CD4-positive, alpha-beta T cell treated with Interleukin-10 for 1 hour (primary cell): ENCODE results near the gene NMT2.

Experiments used
- DNase-seq: peaks from one replicate; pipeline ENCODE4 v3.0.0-alpha.2; 2020

The NMT2 gene

DNA sequence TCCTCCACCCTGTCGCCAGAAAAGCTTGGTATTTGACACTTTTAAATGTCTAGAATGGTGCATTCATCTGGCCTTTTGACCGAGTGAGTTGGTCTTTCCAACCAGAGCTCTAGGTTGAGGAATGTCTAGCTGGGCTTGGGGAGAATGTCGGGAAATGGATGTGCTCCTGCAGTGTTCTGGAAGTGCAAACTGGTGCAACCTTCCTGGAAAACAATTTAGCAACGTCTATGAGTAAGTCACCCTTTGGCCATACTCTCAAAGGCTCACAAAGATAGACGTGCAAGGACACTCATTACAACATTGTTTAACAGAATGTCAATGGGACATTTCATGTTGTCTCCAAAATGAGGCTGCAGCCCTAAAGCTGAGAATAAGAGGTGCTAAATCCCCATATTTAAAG is 12.2 kb upstream of the NMT2 start:
- no peak for DNase-seq

DNA sequence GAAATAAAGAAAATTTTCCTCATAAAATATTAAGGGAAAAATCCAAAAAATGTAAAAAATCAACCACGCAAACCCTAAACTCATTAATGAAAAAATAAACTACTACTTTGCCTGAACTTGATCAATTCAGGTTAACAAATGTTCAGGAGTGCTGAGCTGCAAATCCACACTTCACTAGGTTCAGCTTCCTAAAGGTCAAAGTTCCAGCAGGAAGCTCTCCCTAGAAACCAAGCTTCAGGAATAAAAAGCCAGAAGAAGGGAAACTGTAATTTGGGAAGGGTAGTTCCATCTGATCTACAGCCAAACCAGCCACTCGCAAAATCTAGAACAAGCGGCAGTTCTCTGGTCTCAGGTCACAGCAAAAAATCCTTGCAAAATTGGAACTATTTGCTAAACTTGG is 7.8 kb upstream of the NMT2 start:
- no peak for DNase-seq

DNA sequence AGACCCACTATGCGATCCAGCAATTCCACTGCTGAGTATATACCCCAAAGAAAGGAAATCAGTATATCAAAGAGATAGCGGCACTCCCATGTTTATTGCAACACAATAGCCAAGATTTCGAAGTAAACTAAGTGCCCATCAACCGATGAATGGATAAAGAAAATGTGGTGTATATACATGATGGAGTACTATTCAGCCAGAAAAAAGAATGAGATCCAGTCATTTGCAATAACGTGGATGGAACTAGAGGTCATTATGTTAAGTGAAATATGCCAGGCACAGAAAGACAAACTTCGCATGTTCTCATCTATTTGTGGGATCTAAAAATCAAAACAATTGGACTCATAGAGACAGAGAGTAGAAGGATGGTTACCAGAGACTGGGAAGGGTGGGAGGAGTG is 7.1 kb upstream of the NMT2 start:
- no peak for DNase-seq

DNA sequence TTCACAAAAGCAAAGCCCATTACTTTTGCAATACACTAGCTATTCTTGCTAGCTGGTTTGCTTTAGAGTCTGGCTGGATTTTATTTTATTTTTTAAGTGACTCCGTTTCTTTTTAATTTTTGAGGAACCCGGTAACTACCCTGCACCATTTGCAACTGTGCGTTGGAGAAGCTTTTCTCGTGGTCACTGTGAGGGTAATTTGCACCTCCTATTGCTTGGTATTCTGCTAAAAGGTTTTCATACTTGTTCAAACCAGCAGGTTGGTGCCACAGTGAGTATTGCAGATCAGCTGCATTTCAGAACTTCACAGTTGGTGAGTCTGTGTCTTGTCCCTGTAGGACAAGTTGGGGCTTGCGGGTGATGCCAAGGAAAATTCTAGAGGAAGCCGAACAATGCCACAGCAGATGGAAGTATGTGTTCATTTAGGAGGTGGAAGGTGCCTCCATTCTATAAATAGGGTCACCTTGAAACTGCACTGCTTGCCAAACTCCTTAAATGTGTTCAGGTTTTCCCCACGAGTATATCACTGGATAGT is 3.9 kb upstream of the NMT2 start:
- no peak for DNase-seq

DNA sequence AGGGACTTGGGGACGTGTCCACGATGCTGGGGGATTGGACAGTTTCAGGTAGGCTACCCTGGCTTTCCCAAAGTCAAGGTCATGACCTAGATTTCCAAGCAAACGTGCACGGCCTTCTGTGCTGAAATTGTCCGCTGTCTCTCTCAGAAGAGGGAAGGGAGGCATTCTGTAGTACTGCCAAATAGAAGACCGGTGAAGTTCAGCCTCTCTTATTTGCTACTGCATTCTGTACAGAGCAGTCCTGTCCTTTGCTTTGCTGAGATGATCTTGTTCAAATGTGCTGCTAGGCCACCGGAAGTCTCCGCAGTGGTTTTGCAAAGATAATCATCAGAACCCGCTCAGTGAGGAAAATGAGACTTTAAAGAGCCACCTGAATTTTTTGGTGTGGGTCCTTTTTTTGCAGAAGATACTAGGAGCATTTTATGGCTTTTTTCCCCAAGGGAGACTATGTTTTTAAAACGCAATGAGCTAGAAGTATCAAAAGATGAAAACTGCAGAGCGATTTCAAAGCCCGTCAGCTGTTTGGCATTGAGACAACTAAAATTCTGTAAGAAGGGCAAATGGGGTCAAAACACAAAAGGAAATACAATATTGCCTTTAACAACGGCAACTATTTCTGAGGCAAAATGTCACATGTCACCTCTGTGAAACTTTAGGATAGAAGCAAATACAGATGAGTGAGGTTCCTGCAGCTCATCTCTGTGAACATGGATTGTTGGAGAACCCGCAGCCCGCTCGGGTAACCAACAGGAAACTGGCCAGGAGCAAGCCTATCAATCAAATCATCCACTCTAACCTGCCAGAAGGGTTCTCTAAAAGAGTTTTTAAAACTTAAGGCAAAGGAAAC is 1.3 kb upstream of the NMT2 start:
- DNase-seq, result peak; percentile 71

DNA sequence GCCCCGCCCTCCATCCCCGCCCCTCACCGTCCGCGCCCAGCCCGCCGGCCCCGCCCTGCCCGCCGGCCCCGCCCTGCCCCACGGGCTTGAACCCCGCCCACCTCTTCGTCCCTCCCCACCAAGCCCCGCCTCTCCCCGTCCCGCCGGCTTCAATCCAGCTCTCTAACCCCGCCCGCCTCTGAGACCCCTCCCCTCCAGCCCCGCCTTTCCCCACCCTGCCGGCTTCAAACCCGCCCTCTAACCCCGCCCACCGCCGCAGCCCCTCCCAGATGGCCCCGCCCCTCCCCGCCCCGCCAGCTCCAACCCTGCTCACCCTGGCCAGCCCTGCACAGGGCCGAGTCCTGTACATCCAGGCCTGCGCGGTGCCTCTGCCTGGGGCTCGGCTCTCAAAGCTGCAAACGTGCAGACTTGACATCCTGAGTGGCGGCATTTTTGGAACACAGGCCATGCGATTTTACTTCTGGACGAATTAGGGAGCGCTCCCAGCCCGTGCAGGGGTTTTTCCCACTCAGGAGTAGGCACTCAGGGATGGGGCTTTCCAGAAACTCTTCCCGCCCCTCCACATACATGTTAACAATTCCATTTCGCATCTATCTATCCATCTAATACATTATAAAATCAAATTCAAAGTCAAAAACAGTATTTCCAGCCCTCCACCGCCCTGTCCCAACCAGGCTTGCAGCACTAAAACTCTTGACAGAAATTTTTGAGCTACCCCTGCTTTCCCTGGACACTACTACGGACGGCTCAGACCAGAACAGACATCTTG is 477 bp upstream of the NMT2 start:
- peak; percentile 95 for DNase-seq

DNA sequence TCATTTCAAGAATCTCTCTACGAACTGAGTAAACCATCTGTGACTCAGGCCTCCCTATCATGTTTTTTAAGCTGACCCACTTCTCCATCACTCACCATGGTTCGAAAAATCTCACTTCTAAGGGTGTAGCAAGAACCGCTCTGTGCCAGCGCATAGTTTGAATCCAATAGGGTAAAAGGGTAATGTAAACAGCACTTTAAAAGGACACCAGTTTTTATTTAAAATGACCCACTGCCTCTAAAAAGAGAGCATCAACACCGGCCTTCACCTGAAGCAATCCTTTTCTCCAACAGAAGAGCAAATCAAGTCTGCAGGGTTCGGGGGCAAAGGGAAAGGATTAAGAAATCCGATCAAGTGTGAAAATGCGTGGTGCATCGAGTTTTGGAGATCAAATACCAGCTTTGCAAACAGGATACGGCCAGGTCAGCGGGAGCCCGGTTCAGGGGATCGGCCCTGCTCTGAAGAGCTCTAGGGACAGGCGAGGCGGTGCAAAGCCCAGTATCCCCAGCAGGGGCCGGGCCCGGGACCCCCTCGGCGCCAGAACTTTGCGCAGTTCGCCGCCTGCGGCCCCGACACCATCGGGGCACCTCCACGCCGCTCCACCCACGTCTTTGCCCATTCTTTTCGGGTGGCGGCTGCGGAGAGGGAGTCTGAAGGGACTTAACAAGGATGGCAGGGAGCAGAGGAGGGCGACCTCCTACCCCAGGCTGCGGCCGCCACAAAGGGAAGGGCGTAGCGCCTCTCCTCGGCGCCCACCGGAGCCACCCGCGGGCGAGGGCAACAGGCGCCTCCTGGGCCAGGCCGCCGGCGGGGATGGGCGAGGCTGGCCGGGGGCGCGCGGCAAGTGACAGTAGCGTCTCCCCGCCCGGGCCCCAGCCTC is 842 bp downstream of the NMT2 start:
- DNase-seq, result peak; percentile 47

DNA sequence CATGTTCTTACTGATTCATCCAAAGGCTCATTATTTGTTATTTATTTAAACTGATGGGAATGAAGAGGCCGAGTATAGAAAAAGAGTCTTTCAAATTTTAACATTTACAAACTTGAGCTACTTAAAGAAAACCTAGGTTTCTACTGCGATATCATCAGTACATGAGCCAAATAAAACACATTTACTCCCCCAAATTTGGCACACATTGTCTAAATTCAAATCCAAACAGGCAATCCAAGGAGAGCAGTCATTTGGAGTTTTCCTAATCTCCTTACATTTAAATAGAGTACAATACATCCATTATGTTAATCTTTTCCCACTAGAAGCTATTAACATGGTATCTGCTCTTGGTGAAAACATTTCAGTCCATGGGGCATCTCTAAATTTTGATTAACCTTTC is 2.2 kb downstream of the NMT2 start:
- no peak for DNase-seq

DNA sequence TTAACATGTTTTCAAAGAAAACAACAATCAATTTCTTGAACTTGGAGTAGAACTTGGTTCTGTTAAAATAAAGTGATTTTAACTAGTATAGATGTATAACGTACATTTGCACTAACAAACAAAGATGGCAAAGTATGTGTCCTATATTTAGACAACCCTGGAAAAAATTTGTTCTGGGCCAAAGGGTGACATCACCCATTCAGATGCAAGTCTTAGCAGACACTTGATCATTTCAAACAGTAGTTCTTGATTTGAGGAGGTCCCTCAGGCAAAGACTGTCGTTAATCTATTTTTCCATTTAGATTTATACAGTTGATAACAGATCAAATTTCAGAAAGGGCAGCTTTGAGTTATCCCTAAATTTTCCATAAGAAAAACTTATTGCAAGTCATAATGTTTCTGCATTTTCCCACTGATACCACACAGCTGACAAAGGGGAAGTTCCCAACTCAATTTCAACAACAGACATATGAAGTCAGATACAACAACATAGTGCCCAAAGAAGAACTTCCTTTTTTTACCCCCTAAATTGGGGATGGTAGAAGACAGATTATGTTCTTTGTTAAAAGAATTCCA is 5.2 kb downstream of the NMT2 start:
- no peak for DNase-seq

DNA sequence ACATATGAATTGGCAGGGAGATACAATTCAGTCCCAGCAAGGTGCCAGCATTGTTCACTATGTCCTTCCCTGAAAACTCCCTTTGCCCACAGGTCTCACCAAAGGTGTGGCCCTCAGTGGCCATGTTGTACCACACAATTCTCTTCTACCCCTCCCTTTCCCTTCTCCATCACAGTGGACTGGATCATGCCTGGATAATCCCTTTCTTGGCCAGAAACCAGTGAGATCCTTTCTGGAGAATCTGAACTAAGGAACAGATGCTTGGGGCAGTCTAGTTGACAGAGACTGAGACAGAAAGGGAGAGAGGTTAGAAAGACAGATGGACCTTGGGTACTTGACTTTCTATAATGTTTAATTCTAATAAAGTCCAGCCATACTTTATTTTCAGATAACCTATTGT is 9.5 kb downstream of the NMT2 start:
- DNase-seq, result no peak

DNA sequence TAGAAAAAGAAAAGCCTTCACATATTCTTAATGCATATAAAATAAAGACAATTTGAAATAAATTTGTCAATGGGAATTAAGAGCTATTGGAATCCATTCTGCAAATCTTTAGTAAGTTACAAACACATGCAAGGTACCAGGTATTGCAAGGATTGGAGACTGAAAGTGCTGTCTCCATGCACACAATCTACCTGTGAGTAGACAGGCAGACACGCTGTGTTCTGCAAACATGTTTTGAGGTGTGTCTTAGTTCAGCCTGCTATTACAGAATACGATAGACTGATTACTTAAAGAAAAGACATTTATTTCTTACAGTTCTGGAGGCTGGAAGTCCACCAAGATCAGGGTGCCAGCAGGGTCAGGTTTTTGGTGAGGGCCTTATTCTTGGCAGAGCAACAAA is 10.0 kb downstream of the NMT2 start:
- no peak for DNase-seq

DNA sequence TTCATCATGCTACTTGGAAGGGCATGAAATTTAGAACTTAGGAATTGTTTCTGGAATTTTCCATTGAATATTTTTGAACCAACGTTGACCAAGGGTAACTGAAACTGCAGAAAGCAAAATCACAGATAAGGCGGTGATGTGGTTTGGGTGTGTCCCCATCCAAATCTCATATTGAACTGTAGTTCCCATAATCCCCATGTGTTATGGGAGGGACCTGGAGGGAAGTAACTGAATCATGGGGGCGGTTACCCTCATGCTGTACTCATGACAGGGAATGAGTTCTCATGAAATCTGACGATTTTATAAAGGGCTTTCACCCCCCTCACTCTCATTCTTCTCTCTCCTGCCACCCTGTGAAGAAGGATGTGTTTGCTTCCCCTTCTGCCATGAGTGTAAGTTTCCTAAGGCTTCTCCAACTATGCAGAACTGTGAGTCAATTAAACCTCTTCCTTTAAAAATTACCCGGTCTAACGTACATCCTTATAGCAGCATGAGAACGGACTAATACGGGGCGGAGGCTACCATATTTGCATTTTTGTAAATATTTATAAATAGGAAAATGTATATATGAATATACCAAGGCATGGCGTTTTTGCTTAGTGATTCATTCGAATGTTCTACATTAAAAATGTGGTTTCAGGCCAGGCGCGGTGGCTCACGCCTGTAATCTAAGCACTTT is 12.4 kb downstream of the NMT2 start:
- DNase-seq, result no peak

DNA sequence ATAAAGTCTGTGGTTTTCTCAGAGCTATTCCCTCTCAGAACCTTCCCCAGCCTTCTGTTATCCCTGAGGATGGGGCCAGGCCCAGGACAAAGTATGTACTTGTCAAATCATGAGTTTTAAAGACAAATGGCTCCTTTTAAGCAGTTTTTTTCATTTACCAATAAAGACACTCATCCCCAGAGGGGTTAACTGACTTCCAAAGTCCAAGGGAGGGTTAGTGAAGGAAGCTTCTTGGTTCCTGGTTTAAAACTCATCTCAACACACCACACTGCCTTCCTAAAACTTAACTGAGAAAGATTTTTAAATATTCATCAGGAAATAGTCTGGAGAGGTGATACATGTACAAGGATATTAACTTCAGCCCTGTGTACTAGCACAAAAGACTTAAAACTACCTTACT is 15.9 kb downstream of the NMT2 start:
- DNase-seq, result no peak

DNA sequence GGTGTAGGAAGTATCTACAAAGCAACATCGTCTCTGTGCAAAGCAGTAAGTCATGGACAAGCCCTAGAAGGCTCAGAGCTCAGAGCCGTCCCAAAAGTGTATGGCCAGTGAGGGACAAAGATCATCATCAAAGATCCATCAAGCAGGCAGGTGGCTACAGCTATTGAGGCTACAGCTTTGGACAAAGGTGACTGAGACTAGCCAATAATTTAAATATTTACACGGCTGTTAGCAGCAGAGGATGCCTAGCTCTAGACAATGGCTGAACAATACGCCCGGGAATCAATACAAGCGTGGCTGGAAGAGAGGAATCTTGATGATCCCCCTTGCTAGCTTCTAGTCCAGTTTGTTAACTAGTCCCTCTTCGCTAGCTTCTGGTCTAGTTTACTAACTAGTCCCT is 17.9 kb downstream of the NMT2 start:
- no peak for DNase-seq

DNA sequence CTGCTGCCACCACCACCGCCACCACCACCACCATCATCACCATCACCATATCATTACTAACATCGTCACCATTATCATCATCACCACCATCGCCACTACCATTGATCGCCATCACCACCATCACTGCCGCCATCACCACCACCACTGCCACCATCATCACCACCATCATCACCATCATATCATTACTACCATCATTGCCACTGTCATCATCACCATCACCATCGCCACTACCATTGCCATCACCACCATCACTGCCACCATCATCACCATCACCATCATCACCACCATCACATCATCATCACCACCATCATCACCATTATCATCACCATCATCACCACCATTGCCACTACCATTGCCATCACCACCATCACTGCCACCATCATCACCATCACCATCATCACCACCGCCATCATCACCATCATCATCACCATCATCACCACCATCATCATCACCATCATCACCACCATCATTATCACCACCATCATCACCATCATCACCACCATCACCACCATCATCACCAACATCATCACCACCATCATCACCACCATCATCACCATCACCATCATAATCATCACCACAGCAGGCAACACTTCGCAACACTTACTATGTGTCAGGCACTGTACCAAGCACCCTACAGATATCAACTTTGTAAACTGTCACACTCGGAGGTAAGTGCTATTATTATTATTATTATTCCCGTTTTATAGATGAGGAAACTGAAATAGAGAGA is 19.3 kb downstream of the NMT2 start:
- no peak for DNase-seq

DNA sequence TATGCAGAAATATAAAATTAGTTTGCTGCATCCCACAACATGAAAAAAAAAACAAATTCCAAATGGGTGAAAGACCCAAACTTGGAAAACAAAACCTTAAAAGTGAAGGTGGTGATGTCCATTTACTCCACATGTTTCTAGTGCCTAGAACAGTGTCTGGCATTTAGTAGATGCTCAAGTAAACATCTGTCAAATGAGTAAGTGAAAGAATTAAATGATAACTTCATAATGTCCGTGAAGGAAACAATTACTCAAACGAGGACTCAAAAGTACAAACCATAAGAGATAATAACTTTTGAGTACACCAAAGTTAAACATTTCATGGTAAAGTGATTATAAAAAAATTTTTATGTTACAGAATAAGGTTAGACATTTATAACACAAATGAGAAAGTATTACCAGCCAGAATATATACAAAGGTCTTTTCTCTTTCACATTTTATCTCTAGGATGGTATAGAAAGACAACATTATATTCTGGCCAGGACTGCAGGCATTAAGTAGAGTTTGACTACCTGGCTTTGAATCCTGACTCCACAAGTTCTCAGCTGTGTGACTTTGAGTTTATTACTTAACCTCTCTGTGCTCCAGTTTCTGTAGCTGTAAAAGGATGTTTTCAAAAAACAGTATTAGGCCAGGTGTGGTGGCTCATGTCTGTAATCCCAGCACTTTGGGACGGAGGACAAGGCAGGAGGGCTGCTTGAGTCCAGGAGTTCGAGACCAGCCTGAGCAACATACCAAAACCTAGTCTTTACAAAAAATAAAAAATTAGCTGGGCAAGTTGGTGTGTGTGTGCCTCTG is 20.7 kb downstream of the NMT2 start:
- DNase-seq, result no peak

DNA sequence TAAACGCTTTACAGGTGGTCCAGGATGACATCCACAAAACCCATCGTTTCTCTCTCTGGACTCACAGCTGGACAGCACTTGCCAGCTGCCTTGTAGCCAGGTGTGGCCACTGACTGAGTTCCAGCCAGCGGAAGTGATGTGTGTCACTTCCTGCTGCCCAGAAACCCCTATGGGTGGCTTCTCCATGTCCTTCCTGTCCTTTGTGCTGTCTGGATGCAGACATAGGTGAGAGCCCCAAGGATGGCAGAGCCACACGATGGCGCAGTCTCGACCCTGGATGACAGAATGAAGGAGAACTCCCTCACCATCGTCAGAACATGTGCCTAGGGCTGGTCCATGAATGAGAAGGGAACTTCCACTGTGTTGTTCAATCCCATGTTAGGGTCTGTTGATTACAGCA is 22.1 kb downstream of the NMT2 start:
- DNase-seq, result no peak

DNA sequence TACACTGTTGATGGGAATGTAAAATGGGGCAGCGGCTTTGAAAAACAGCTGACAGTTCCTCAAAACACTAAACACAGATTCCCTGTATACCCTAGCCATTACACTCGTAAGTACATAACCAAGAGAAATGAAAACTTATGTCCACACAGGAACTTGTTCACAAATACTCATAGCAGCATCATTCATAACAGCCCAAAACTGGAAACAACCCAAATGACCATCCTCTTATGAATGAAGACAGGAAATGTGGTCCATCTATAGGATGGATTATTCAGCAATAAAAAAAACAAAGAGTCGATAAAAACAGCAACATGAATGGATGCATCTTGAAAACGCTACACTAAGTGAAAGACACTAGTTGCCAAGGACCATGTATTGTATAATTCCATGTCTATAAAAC is 23.7 kb downstream of the NMT2 start:
- no peak for DNase-seq

DNA sequence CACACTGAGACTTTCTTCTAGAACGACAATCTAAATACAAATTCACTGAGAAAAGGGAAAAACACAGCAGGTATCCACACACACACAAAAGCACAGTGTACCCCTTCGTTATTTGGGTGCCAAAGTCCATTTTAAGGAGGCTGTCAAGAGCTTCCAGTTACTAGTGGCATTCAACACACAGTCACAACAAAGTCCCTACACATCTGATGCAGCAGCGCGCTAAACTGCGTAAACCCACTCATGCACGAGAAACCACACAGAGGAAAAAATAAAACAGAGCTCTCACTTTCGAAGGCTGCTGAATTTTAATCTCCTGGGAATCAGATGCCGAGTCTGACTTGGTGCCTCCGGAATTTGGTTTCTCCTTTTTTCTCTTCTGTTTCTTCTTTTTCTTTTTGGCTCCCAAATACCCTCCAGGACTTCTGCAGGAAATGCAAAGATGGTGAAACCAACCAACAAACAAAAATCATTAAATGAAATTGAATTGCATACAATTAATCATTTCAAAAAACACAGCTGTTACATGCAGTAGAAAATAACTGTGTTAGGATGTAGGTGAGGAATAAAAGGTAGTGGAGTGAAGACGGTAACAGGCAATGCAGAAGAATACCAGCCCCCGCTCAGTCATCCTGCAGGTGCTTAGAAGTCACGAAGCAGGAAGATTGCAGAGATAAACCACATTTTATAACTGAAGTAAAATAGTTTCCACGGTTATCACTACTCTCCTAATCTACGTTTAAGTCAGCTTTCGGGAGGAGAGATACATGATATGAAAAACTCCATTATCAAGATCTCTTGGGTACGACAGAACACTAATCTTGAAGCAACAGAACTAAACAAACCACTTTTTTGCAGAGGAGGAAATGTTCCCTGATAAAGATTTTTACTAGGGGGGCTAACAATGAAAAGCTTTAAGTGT is 27.1 kb downstream of the NMT2 start:
- no peak for DNase-seq

DNA sequence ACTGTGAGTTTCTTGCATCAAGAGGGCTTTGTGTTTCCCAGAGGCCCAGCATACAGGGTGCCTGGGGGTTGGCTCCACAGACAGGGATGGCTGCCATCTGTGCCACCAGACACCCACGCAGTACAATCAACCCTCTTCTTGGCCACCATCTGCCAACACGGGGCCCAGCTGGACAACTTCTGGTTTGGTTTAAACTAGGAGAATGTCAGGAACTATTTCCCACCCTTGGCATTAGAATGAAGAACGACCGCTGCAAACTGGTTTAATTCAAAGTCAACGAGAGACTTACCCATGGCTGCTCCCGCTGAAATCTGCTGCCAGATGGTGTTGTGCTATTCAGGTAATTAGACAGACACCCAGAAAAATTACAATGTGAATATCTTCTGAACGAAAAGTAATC is 27.8 kb downstream of the NMT2 start:
- no peak for DNase-seq
